ENCODE results near the gene PSMD13.
"Not testable (repeated sequence)": the region's sequence is repeated elsewhere in the genome, so short reads cannot be mapped to it uniquely, and the experiment has no call there.

Gene PSMD13

GRCh38 chr11:252666-253065 lies 15.9 kb downstream of the PSMD13 start:
- DNase-seq, result no peak

- DNase-seq, result no peak
Measured at GRCh38 chr11:253160-253885, 16.5 kb downstream of the PSMD13 start.

DNA sequence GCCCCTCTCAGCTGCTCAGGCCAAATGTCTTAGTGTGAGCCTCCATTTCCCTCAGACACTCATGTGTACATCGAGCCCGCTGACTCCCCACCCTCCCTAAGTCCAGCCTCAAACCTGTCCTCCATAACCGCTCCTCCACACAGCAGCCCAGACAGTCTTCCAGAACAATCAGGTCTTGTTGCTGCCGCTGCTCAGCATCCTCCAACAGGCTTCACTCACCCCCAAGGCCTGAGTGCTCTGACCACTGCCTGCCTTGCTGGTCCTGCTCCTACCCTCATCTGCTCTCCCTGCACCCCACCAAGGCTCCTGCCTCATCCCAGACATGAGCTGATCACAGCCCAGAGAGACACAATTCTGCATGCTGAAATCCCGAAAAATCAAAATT lies 17.1 kb downstream of the PSMD13 start:
- no peak for DNase-seq

- no peak for DNase-seq
Measured at GRCh38 chr11:255176-255575, 18.4 kb downstream of the PSMD13 start.

GRCh38 chr11:255816-256215 lies 19.0 kb downstream of the PSMD13 start:
- no peak for DNase-seq

- DNase-seq, result no peak
Measured at GRCh38 chr11:256952-257737, 20.4 kb downstream of the PSMD13 start.

GRCh38 chr11:257766-258493 lies 21.2 kb downstream of the PSMD13 start:
- no peak for DNase-seq

GRCh38 chr11:259413-259812 lies 22.6 kb downstream of the PSMD13 start:
- no peak for DNase-seq

- DNase-seq, result no peak
Measured at GRCh38 chr11:261624-262023, 24.8 kb downstream of the PSMD13 start.

GRCh38 chr11:266676-267439 lies 30.1 kb downstream of the PSMD13 start:
- no peak for DNase-seq

GRCh38 chr11:267491-267994 lies 30.8 kb downstream of the PSMD13 start:
- DNase-seq, result no peak

GRCh38 chr11:268716-269145 lies 32.0 kb downstream of the PSMD13 start:
- not testable (repeated sequence) for DNase-seq

DNA sequence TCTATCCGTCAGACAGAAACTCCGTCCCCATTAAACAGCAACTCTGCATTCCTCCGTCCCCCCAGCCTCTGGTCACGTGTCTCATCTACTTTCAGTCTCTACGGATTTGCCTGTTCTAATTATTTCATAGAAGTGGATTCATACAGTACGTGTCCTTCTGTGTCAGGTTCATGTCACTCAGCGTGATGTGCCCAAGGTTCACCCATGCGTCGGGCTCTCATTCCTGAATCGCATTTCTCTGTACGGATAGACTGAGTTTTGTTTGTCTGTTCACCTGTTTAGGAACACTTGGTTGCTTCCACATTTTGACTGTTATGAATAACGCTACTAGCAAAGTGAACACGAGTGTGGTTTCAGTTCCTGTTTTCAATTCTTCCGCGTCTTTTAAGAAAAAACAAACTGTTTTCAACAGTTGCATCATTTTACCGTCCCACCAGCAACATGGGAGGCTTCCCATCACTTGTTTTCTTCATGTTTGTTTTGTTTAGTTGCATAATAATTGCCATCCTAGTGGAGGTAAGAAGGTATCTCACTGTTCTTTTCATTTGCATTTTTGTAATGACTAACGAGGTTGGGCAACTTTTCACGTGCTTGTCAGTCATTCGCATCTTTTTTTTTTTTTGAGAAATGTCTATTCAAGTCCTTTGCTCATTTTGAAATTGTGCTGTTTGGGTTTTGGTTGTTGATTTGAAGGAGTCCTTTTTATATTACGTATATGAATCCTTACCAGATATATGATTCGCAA lies 32.5 kb downstream of the PSMD13 start:
- peak; percentile 78 for DNase-seq

DNA sequence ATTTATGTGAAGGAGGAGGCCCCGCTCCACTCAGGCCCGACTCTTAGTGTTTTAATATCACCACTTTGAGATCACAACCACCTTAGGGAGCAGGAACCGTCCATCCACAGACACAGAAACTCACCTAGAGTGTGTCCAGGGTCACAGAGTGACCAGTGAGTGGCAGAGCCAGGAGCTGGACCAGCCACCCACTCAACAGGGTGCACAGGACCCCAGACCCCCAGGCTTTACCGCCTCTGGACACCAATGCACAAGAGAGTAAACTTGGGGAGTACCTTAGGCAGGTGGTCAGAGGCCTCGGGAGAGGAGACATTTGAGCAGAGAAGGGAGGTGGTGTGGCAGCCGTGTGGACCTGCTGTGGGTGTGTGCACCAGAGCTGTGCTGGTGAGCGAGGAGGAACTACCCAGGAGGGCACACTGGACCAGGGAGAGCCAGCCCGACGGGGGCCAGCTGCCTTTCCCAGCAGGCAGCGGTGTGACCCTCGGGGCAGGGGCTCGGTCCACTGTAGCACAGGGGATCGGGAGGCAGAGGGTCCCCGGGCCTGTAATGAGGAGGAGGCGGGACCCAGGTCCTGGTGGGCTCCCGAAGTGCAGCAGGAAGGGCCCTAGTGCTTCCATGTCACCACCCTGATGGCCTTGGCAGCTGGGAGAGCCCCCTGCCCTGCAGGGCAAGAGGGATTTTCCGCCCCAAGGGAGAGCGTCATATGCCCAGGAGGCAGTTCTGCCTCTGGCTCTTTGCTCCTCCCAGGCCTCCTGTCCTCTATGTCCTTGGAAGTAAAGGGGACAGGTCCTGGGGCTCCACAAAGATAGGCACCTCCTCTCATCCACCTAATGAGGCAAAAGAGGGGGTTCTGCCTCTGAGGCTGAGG lies 33.9 kb downstream of the PSMD13 start:
- no peak for DNase-seq

DNA sequence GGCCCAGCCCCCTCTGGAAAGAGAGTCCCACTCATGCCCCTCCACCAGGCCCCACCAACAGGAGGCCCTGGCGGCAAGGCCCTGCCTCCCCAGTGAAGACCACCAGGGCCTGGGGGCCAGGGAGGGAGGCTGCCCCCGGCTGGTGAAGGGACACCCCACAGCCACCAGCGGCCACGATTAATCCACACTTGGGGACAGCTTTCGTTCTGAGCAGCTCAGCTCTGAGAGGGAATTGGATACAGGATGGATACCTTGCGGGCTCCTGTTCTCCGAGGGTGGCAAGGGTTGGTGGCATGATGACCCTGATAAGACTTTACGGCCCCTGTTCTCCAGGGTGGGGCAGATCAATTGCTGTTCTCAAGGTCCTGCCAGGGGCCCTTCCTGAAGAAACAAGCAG lies 34.5 kb downstream of the PSMD13 start:
- no peak for DNase-seq

DNA sequence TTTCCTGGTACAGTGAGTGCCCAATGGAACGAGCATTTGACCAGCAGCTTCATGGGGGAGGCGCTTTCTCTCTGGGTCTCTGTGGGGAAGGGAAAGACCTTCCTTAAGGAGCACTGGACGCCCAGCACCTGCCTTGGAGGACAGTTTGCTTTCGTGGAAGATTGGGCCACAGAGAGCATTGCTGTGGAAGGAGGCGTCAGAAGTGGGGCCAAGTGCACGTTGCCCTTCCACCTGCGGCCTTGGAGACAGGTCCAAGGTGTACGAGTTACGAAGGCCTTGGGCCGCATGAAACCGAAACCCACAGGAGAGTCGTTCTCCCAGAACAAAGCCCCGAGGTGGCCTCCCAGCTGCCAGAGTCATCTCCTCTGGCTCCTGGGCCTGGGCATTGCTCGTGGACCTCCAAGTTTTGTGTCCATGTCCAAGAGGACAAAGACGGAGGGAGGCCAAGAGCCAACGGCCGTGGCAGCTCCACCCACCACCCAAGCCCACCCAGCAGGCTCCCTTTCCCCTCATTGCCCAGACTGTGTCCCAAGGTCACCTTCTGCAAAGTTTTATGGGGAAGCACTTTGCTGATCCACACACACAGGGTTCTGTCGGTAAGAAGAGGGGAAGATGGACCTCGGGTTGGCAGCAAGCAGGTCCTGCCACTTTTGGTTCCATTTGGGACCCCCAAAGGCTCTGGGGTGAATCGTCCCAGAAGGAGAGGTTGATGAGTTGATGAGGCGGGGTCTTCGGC lies 35.6 kb downstream of the PSMD13 start:
- DNase-seq, result no peak

- no peak for DNase-seq
Measured at GRCh38 chr11:272931-273198, 36.1 kb downstream of the PSMD13 start.

DNA sequence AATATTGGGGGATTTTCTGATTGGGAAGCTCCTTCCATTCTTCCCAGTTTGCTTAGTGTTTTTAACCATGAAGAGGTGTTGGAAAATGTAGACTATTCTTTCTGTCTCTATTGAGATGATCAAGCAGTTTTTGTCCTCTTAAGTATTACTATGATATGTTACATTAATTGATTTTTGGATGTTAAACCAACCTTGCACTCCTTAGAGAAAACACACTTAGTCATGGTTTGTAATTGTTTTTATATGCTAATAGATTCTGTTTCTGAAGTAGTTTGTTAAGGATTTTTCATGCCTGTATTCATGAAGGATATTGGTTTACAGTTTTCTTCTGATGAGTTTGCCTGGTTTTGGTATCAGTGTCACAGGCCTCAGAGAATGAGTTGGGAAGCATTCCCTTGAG lies 39.4 kb downstream of the PSMD13 start:
- DNase-seq, result no peak

GRCh38 chr11:278001-278951 lies 41.5 kb downstream of the PSMD13 start, which contains the start of gene NLRP6:
TSS of gene NLRP6 (plus strand) at chr11:278407. CDS start at chr11:278570, 163 bp downstream.
- no peak for DNase-seq

Measured in eye (tissue), 1 donor.